Fibroblast of pulmonary artery (primary cell): ENCODE data around the gene NAT9.

Experiments used
- DNase-seq: peaks from one replicate; pipeline ENCODE4 v3.0.0-alpha.2; 2010; ENCODE audit warnings: low read depth
- H3K4me3 ChIP-seq: replicated peaks from 2 replicates; pipeline ENCODE4 v1.5.1; 2011; ENCODE audit warnings: low read depth, mild to moderate bottlenecking, control low read depth, low read length, moderate library complexity
- TF ChIP-seq, protein P1 (sequence below): IDR thresholded peaks from 2 replicates; pipeline ENCODE4 v1.5.1; 2011; ENCODE audit warnings: mild to moderate bottlenecking, control low read depth, low read length, inconsistent platforms; ENCODE audit errors: missing control alignments

The NAT9 gene

DNA sequence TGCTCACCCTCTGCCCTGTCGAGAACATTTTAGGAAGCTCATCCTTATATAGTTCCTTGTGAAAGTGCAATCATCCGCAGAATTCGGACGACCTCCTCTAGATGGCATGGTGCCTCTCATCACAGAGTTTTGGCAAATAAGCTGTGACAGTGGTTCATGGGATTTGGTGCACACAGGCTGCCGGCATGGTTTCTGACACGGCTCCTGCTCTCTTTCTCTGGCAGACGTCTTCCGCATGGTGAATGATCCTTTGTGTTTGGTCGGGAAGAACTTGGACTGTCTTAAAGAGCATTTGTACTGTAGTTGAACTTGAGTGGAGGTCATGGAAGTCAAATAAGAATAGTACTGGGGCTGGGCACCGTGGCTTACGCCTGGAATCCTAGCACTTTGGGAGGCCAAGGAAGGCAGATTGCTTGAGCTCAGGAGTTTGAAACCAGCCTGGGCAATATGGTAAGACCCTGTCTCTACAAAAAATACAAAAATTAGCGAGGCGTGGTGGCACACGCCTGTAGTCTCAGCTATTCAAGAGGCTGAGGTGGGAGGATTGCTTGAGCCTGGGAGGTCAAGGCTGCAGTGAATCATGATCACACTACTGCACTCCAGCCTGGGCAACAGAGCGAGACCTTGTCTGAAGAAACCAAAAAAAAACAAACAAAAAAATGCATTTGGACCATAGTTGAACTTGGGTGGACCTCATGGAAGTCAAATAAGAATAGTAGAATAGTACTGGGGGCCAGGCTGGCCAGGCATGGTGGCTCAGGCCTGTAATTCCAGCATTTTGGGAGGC is 34.7 kb upstream of the NAT9 start:
- TF ChIP-seq, protein P1, sequence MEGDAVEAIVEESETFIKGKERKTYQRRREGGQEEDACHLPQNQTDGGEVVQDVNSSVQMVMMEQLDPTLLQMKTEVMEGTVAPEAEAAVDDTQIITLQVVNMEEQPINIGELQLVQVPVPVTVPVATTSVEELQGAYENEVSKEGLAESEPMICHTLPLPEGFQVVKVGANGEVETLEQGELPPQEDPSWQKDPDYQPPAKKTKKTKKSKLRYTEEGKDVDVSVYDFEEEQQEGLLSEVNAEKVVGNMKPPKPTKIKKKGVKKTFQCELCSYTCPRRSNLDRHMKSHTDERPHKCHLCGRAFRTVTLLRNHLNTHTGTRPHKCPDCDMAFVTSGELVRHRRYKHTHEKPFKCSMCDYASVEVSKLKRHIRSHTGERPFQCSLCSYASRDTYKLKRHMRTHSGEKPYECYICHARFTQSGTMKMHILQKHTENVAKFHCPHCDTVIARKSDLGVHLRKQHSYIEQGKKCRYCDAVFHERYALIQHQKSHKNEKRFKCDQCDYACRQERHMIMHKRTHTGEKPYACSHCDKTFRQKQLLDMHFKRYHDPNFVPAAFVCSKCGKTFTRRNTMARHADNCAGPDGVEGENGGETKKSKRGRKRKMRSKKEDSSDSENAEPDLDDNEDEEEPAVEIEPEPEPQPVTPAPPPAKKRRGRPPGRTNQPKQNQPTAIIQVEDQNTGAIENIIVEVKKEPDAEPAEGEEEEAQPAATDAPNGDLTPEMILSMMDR: no peak
- H3K4me3 ChIP-seq: no peak overlapping the region
- no peak for DNase-seq

DNA sequence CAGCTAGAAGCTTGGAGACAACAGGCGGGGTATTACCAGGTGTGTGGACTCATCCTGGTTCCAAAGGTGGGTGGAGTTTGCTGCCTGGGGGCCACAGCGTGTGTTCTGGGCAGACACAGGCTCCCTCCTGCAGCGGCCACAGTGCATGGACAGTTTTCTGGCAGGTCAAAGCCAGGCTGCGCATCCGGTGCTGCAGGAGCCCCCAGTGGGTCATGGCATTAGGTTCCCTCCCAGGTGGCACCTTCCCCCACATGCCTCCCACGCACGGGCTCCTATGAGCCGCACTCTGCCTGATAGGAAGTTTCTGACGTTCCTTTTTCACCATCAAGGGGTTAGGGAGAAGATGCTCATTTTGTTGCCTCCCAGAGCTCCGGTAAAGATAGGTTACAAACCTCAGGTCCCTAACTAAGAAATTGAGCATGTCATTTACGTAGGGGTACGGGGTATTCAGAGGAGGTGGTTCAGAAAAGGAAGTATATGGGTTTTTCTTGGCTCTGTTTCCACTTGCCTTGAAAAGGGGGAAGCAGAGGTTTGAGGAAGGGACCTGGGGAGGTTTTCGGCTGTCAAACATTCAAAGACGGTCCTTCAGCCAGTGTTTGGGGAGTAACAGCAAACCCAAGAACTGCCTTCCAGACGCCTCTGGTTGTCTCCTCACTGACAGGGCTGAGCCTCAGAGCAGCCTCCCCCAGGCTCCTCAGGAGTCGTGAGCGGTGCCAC is 32.7 kb upstream of the NAT9 start:
- no peak overlapping the region for H3K4me3 ChIP-seq
- TF ChIP-seq, protein P1: no peak
- DNase-seq: no peak

DNA sequence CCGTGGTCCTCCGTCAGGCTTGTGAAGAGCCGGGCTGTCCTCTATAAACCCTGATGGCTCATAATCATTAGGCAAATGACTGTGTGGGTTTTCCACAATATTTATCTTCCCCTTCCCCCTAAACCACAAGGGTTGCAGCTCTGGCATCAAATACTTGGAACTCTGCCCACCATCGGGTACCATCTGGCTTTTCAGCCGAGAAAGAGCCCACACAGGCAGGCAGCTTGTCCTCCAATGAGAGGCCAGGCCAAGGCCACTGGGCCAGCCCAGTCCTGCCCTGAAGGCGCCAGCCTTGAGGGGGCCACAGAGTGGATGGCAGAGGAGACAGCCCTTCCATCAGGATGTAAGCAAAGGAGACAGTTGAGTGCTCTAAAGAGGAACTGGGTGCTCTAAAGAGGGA is 31.8 kb upstream of the NAT9 start:
- no peak for DNase-seq
- no peak overlapping the region for H3K4me3 ChIP-seq
- TF ChIP-seq, protein P1: no peak

DNA sequence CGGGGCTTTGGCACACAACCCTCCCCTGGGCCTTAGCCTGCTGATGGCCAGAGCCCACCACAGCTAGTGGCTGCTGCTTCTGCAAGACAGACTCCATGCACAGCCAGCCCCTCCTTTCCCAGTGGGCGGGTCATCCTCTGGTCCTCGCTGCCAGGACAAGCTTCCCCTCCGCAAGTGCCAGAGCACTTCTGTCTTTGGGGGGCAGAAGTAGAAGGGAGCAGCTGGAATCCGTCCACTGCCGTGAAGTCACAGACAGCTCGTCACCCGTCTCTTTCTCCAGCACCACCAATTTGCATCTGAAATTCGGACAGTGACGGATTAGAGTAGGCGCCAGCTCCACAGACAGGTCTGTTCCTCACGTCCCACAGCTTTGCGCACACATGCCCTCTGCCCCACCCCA is 31.3 kb upstream of the NAT9 start:
- no peak for DNase-seq
- no peak overlapping the region for H3K4me3 ChIP-seq
- TF ChIP-seq, protein P1: no peak

DNA sequence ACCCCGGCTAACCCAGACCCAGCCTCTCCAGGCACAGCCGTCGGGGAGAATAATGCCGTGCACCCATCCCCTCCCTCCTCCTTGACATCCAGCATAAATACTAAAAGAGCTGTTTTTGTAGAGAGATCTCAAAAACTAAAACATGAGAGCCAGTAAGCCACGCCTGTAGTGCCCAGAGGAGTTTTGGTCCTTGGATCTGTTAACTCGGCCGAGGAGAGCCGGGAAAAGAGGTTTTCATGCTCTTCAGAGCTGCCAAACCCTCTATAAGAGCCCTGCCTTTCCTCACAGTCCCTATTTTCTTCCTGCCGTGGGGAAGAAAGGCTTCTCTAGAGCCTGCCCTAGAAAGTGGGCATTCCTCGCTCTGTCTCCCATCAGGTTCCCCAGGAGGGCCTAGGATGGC is 30.2 kb upstream of the NAT9 start:
- no peak overlapping the region for H3K4me3 ChIP-seq
- TF ChIP-seq, protein P1: no peak
- DNase-seq: no peak

DNA sequence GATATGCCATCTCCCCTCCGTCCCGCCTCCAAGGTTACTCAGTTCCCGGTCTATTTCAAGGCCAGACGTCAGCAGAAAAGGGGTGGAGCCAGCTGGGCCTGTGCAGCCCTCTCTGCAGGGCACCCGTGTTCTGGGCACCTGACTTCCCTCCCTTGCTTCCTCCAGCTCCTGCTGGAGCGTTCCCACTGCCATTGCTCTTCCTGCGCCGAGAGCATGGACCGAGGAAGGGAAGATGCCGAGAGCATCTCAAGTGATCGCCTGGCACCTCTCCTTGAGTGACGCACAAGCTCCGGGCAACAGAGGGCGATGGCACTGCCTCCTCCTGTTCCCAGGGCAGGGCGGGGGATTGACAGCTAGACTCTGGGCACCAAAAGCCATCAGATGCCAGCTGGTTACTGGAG is 29.4 kb upstream of the NAT9 start:
- TF ChIP-seq, protein P1: no peak
- no peak overlapping the region for H3K4me3 ChIP-seq
- DNase-seq: no peak
